ENCODE results near the gene CCDC201. TPM values are rescaled to one million over a fixed set of nuclear protein-coding genes. Genes with fewer than 3 reads are reported as not detected.

CCDC201 gene
- total and polyA plus RNA-seq, 9 donors, result 0.15 TPM; not detected in 8

- intact Hi-C loops (cut with DNase I), result no loop called here
- Histone ChIP-seq H3K36me3 (no peaks in the 10 kb centered on the region), H3K27me3 (no peaks in the 10 kb centered on the region), H3K27ac (no peak overlapping the region), H3K4me3 (no peak overlapping the region), H3K4me1 (ENCODE audit: insufficient read depth) (peaks cover 3% of the 10 kb centered on the region), H3K9me3 (no peaks in the 10 kb centered on the region)
- no peak for DNase-seq
- 79 to 83% (median 80%) methylated on average over 10 of the region's 10 CpGs for WGBS, 3 donors
- TF ChIP-seq POLR2A (IDR thresholded peaks at IDR 0.05), result no peak
- no peak for TF ChIP-seq CTCF (IDR thresholded peaks at IDR 0.05)
Observed at GRCh38 chr7:45891462-45892402, 18.9 kb upstream of the CCDC201 start.

DNA sequence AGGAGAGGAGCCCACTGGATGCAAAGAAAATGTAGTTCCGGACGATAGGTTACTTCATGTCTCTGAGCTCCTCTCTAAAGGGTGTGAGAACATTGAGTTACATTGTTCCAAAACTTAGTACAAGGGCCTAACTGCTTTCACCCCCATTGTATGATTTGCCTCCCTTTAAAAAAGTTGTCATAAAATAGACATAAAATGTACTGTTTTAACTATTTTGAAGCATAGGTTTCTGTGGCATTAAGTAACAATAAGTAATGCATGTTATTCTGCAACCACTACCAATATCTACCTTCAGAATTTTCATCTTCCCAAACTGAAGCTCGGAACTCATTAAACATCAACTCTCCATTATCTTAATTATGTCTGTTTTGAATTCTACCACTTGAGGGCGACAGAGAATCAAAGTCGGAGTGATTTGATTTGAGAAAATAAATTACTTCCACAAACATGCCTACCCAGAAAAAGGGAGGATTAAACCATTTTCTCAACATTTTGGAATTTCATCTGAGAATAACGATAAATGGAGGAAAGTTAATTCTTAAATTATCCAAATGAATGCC is 18.1 kb upstream of the CCDC201 start:
- TF ChIP-seq CTCF (IDR thresholded peaks at IDR 0.05), result peak in 2 of 3 donors; percentile 33 to 36
- TF ChIP-seq EP300 (IDR thresholded peaks at IDR 0.05), result no peak
- no peak overlapping the region for H3K27ac ChIP-seq
- H3K4me3 ChIP-seq, result no peak overlapping the region
- no peak for DNase-seq
- peaks cover 3% of the 10 kb centered on the region for H3K4me1 ChIP-seq (ENCODE audit: insufficient read depth)
- intact Hi-C loops (cut with DNase I), result no loop called here
- 30 to 34% (median 31%) methylated on average over 6 of the region's 6 CpGs for WGBS, 3 donors
- no peaks in the 10 kb centered on the region for H3K36me3 ChIP-seq
- no peaks in the 10 kb centered on the region for H3K27me3 ChIP-seq
- H3K9me3 ChIP-seq, result no peaks in the 10 kb centered on the region

DNA sequence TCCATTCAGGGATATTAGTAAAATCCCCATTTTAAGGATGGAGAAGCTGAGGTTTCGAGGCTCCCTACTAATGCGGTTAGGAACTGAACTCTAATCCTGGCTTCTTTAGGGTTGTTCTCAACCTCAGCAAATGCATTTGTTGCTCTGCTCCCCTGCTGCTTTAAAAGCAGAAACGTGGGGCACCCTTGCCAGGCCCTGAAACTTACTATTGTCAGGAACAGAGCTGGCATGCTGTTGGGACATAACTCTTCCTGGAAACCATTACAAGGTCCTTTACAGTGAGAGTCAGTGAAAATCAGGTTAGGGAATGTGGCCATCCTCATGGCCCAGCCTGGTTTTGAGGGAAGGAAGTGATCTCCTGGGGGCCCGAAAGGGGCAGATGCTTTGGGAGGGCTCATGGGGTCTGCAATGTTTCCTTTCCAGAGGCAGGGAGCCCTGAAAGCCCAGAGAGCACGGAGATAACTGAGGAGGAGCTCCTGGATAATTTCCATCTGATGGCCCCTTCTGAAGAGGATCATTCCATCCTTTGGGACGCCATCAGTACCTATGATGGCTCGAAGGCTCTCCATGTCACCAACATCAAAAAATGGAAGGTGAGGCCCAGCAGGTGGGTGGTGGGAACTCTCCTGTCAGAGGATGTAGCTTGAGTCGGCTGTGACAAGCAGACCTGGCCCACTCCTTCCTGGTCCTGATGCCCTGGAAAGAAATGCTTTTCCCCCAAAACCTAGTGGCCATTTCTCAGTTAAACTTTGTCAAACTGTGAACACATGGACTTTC is 17.4 kb upstream of the CCDC201 start:
- no peaks in the 10 kb centered on the region for H3K36me3 ChIP-seq
- no peaks in the 10 kb centered on the region for H3K27me3 ChIP-seq
- H3K9me3 ChIP-seq, result no peaks in the 10 kb centered on the region
- intact Hi-C loops (cut with DNase I), result no loop called here
- TF ChIP-seq POLR2A (IDR thresholded peaks at IDR 0.05), result no peak
- TF ChIP-seq EP300 (IDR thresholded peaks at IDR 0.05), result no peak
- no peak for TF ChIP-seq CTCF (IDR thresholded peaks at IDR 0.05)
- 92 to 96% (median 92%) methylated on average over 8 of the region's 8 CpGs for WGBS, 3 donors
- no peak for DNase-seq
- H3K4me1 ChIP-seq (ENCODE audit: insufficient read depth), result peaks cover 3% of the 10 kb centered on the region
- no peak overlapping the region for H3K27ac ChIP-seq
- H3K4me3 ChIP-seq, result no peak overlapping the region

DNA sequence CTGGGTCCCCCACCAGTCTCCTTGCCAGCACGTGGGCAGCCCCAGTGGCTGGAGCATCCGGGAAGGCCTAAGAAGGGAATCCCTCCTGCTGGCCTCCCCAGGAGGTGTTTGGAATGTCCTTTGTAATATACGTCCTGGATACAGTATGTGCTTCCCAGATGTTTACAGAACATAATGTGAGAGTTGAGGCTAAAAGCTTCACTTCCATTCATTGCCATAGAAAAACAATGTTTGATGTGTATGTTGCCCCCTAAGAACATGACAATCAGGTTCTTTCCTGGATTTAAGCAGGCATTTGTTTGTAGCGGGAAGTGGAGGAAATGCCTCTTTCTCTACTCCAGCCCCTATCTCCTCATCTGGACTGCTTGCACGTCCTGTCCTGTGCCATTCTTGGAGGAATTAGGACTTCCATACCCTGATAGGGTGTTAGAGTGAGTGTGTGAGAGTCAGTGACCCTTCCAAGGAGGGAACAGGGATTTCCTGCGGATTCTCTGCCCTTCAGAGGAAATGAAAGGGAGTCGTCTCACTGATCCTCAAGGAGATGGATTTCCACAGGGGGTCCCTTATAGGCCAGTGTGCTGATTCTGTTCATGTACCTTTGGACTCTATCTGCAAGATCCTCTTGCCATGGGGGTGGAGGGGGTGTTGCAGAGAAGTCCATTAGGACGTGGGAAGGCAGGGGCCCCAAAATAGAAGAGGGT is 16.6 kb upstream of the CCDC201 start:
- WGBS, 3 donors, result 73 to 80% (median 76%) methylated on average over 8 of the region's 8 CpGs
- no peak overlapping the region for H3K27ac ChIP-seq
- no peak overlapping the region for H3K4me3 ChIP-seq
- intact Hi-C loops (cut with DNase I), result no loop called here
- H3K4me1 ChIP-seq (ENCODE audit: insufficient read depth), result peaks cover 3% of the 10 kb centered on the region
- H3K27me3 ChIP-seq, result no peaks in the 10 kb centered on the region
- no peaks in the 10 kb centered on the region for H3K9me3 ChIP-seq
- DNase-seq, result no peak
- no peaks in the 10 kb centered on the region for H3K36me3 ChIP-seq
- TF ChIP-seq EP300 (IDR thresholded peaks at IDR 0.05), result no peak
- no peak for TF ChIP-seq POLR2A (IDR thresholded peaks at IDR 0.05)
- no peak for TF ChIP-seq CTCF (IDR thresholded peaks at IDR 0.05)
